MCF 10A (cell line): Measurements from ENCODE around the gene FGD4. TPM values are rescaled to one million over a fixed set of nuclear protein-coding genes. Genes with fewer than 3 reads are reported as not detected.

Source experiments
- Bru-seq: library from RNA; stranded (reverse); fragments of 400-500 nt; gene quantifications from one replicate; lab custom pipeline; 2021; lab: Mats Ljungman, UMichigan
- BruChase-seq, 2 experiments: library from RNA; stranded (reverse); fragments of 400-500 nt; gene quantifications; one replicate each; lab custom pipeline; 2021; lab: Mats Ljungman, UMichigan
- BruUV-seq: library from RNA; stranded (reverse); fragments of 400-500 nt; replicated peaks from 2 replicates; lab custom pipeline; 2021; lab: Mats Ljungman, UMichigan
- CTCF ChIA-PET: fragments of 300-600 bp; sonication (Branson Sonifier 250); formaldehyde crosslinking; extraction: SDS; loops from one replicate; lab custom pipeline; 2021; ENCODE audit warnings: antibody characterized with exemption, inconsistent platforms; lab: Yijun Ruan, JAX
- POLR2A ChIA-PET: fragments of 300-600, 350-650 bp; sonication (Branson Sonifier 250); formaldehyde crosslinking; extraction: SDS; loops from one replicate; lab custom pipeline; 2020; ENCODE audit warnings: antibody characterized with exemption, inconsistent platforms; lab: Yijun Ruan, JAX
- DNase-seq: peaks from one replicate; pipeline ENCODE4 v3.0.0-alpha.2; 2018; ENCODE audit not compliant: unreplicated experiment
- H3K27ac Mint-ChIP-seq: one replicate; pipeline ENCODE4 v1.8.0; 2022; ENCODE audit warnings: mild to moderate bottlenecking, low read depth, mixed read lengths; ENCODE audit not compliant: unreplicated experiment
- H3K27me3 Mint-ChIP-seq: one replicate; pipeline ENCODE4 v1.8.0; 2022; ENCODE audit warnings: mixed read lengths; ENCODE audit not compliant: insufficient read depth, unreplicated experiment
- H3K36me3 Mint-ChIP-seq: one replicate; pipeline ENCODE4 v1.8.0; 2022; ENCODE audit warnings: mild to moderate bottlenecking, moderate library complexity, mixed read lengths; ENCODE audit not compliant: insufficient read depth, unreplicated experiment
- H3K4me1 Mint-ChIP-seq: one replicate; pipeline ENCODE4 v1.8.0; 2022; ENCODE audit warnings: mixed read lengths; ENCODE audit not compliant: insufficient read depth, unreplicated experiment
- H3K4me3 Mint-ChIP-seq: one replicate; pipeline ENCODE4 v1.8.0; 2022; ENCODE audit warnings: mild to moderate bottlenecking, moderate library complexity, mixed read lengths; ENCODE audit not compliant: unreplicated experiment
- H3K9me3 Mint-ChIP-seq: one replicate; pipeline ENCODE4 v1.8.0; 2022; ENCODE audit warnings: mixed read lengths; ENCODE audit not compliant: unreplicated experiment
- CTCF ChIP-seq: fragments of 200-600 bp; IDR thresholded peaks from one replicate; pipeline ENCODE4 v1.8.0; 2022; ENCODE audit warnings: antibody characterized with exemption, mild to moderate bottlenecking; ENCODE audit not compliant: unreplicated experiment
- intact Hi-C: fragments of 100-400 bp; cut with micrococcal nuclease; formaldehyde crosslinking; loops from 2 replicates; pipeline ENCODE4 v1.14.1; 2022
- long read RNA-seq: library from polyadenylated mRNA; stranded (forward); transcript quantifications from one replicate; pipeline ENCODE4 v2.0.0, GENCODE V29; 2022
- total RNA-seq: library from RNA; stranded (reverse); gene quantifications from 2 replicates; pipeline ENCODE4 v1.2.3, GENCODE V29; 2022

FGD4 gene
- 32.5 and 34.7 TPM in 2 replicates for total RNA-seq
- Bru-seq, nascent RNA = percentile 92 among the genes with signal in this experiment
- percentile 78 among the genes with signal in this experiment for BruChase-seq, experiment 1, labeled RNA remaining after a 6-hour chase
- percentile 90 among the genes with signal in this experiment for BruChase-seq, experiment 2, labeled RNA remaining after a 2-hour chase
- long read RNA-seq, transcript FGD4-212 (17 exons, 2,977 nt) = major isoform, 14 of 30 reads
- long read RNA-seq, partial matches to known transcripts = 1 of 30 reads
- long read RNA-seq, other reads (novel, unspliced or antisense) = 15 of 30 reads

- POLR2A ChIA-PET = interaction anchor here (0.7 to 4.0 kb wide), 38 partner anchors 9 to 667 kb away, joined by 3 to 63 read pairs (median 4); partner anchors contain the start of genes DNM1L and YARS2
- intact Hi-C loops = loop anchor here (1.0 kb wide), 1 partner anchor 55 kb away; no protein-coding TSS in a partner anchor
- CTCF ChIA-PET = interaction anchor here (0.6 to 3.2 kb wide), 17 partner anchors 24 to 1083 kb away, joined by 3 to 15 read pairs (median 4); no protein-coding TSS in a partner anchor
- no TSS peak for BruUV-seq
- peak; percentile 41 for TF ChIP-seq CTCF
- Mint-ChIP-seq H3K4me1 (peaks cover 19% of the 10 kb centered on the region), H3K4me3 (peak within 1 kb of the TSS; percentile 79), H3K27ac (peak within 1 kb of the TSS; percentile 92), H3K9me3 (no peaks in the 10 kb centered on the region), H3K27me3 (no peaks in the 10 kb centered on the region), H3K36me3 (peaks cover 27% of the 10 kb centered on the region)
- DNase-seq = peak; percentile 96
Measured at GRCh38 chr12:32399370-32400113, at the start of gene FGD4. Gene FGD4, plus strand, starts transcription at chr12:32399558.

GRCh38 chr12:32353540-32353939 lies 45.8 kb upstream of the FGD4 start:
- intact Hi-C loops = no loop called here
- H3K9me3 Mint-ChIP-seq = no peaks in the 10 kb centered on the region
- TF ChIP-seq CTCF = no peak
- DNase-seq = no peak
- no peak overlapping the region for H3K4me3 Mint-ChIP-seq
- H3K27ac Mint-ChIP-seq = no peak overlapping the region
- H3K27me3 Mint-ChIP-seq = no peaks in the 10 kb centered on the region
- H3K36me3 Mint-ChIP-seq = peaks cover 12% of the 10 kb centered on the region
- POLR2A ChIA-PET = interaction anchor here (0.7 kb wide), 1 partner anchor 350 kb away, joined by 3 read pairs; no protein-coding TSS in a partner anchor
- no TSS peak for BruUV-seq
- CTCF ChIA-PET = interaction anchor here (1.1 kb wide), 1 partner anchor 319 kb away, joined by 3 read pairs; no protein-coding TSS in a partner anchor
- no peaks in the 10 kb centered on the region for H3K4me1 Mint-ChIP-seq

GRCh38 chr12:32357601-32358249 lies 41.6 kb upstream of the FGD4 start:
- no peak overlapping the region for H3K27ac Mint-ChIP-seq
- CTCF ChIA-PET = interaction anchor here (0.6 to 1.8 kb wide), 3 partner anchors 251 to 318 kb away, joined by 3 to 6 read pairs (median 3); partner anchors contain the start of gene BICD1

More at GRCh38 chr12:32357601-32358249, 41.6 kb upstream of the FGD4 start:
- no peak for DNase-seq
- H3K9me3 Mint-ChIP-seq = no peaks in the 10 kb centered on the region
- no peaks in the 10 kb centered on the region for H3K4me1 Mint-ChIP-seq
- no peaks in the 10 kb centered on the region for H3K27me3 Mint-ChIP-seq
- TF ChIP-seq CTCF = no peak
- H3K4me3 Mint-ChIP-seq = no peak overlapping the region
- intact Hi-C loops = no loop called here
- BruUV-seq = no TSS peak
- POLR2A ChIA-PET = no interaction called here
- no peaks in the 10 kb centered on the region for H3K36me3 Mint-ChIP-seq
